Medulla oblongata (tissue), 1 donor: ENCODE data around the gene THEMIS.
"Not testable (repeated sequence)": the region's sequence is repeated elsewhere in the genome, so short reads cannot be mapped to it uniquely, and the experiment has no call there.

ENCODE experiments used
- DNase-seq: peaks from one replicate; pipeline ENCODE4 v3.0.0-alpha.2; 2015; ENCODE audit errors: extremely low spot score

The THEMIS gene

GRCh38 chr6:127900935-127901334 is at the start of gene THEMIS:
Gene THEMIS, minus strand, starts transcription at chr6:127901058. Its CDS starts 126 bp downstream, at chr6:127900932.
- DNase-seq, result no peak

GRCh38 chr6:127949251-127949650 is 48.4 kb upstream of the THEMIS start:
- DNase-seq, result no peak

GRCh38 chr6:127946388-127946787 is 45.5 kb upstream of the THEMIS start:
- no peak for DNase-seq

GRCh38 chr6:127945434-127946097 is 44.7 kb upstream of the THEMIS start:
- DNase-seq, result no peak

GRCh38 chr6:127941228-127941627 is 40.4 kb upstream of the THEMIS start:
- no peak for DNase-seq

- DNase-seq, result no peak
Observed at GRCh38 chr6:127939442-127940066, 38.7 kb upstream of the THEMIS start.

GRCh38 chr6:127938701-127939100 is 37.8 kb upstream of the THEMIS start:
- DNase-seq, result no peak

- DNase-seq, result no peak
Observed at GRCh38 chr6:127937747-127938146, 36.9 kb upstream of the THEMIS start.

- DNase-seq, result no peak
Observed at GRCh38 chr6:127937102-127937501, 36.2 kb upstream of the THEMIS start.

GRCh38 chr6:127934956-127935355 is 34.1 kb upstream of the THEMIS start:
- no peak for DNase-seq

- no peak for DNase-seq
Observed at GRCh38 chr6:127933852-127934840, 33.3 kb upstream of the THEMIS start.

GRCh38 chr6:127933137-127933536 is 32.3 kb upstream of the THEMIS start:
- DNase-seq, result no peak

GRCh38 chr6:127932708-127933107 is 31.9 kb upstream of the THEMIS start:
- no peak for DNase-seq

- not testable (repeated sequence) for DNase-seq
Observed at GRCh38 chr6:127926441-127926840, 25.6 kb upstream of the THEMIS start.

GRCh38 chr6:127924440-127924839 is 23.6 kb upstream of the THEMIS start:
- DNase-seq, result no peak

GRCh38 chr6:127924031-127924430 is 23.2 kb upstream of the THEMIS start:
- DNase-seq, result no peak

- no peak for DNase-seq
Observed at GRCh38 chr6:127923135-127923534, 22.3 kb upstream of the THEMIS start.

- no peak for DNase-seq
Observed at GRCh38 chr6:127921982-127922381, 21.1 kb upstream of the THEMIS start.

- DNase-seq, result peak; percentile 29
Observed at GRCh38 chr6:127920804-127921203, 19.9 kb upstream of the THEMIS start.

- no peak for DNase-seq
Observed at GRCh38 chr6:127918506-127919427, 17.9 kb upstream of the THEMIS start.

GRCh38 chr6:127917766-127918165 is 16.9 kb upstream of the THEMIS start:
- DNase-seq, result no peak
